Ureter (tissue), 1 donor: Measurements from ENCODE around the gene SCNN1G. TPM values are rescaled to one million over a fixed set of nuclear protein-coding genes. Genes with fewer than 3 reads are reported as not detected.
"Not testable (repeated sequence)": the region's sequence is repeated elsewhere in the genome, so short reads cannot be mapped to it uniquely, and the experiment has no call there.

ENCODE experiments used
- DNase-seq: peaks from one replicate; pipeline ENCODE4 v3.0.0-alpha.2; 2020; ENCODE audit warnings: low spot score
- total RNA-seq: library from RNA; stranded (reverse); gene quantifications from one replicate; pipeline ENCODE4 v1.2.4, GENCODE V29; 2023
- donor health status: DM: yes; HTN: yes; CAD: no.

SCNN1G gene, protein sequence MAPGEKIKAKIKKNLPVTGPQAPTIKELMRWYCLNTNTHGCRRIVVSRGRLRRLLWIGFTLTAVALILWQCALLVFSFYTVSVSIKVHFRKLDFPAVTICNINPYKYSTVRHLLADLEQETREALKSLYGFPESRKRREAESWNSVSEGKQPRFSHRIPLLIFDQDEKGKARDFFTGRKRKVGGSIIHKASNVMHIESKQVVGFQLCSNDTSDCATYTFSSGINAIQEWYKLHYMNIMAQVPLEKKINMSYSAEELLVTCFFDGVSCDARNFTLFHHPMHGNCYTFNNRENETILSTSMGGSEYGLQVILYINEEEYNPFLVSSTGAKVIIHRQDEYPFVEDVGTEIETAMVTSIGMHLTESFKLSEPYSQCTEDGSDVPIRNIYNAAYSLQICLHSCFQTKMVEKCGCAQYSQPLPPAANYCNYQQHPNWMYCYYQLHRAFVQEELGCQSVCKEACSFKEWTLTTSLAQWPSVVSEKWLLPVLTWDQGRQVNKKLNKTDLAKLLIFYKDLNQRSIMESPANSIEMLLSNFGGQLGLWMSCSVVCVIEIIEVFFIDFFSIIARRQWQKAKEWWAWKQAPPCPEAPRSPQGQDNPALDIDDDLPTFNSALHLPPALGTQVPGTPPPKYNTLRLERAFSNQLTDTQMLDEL
- total RNA-seq: 18.9 TPM

DNA sequence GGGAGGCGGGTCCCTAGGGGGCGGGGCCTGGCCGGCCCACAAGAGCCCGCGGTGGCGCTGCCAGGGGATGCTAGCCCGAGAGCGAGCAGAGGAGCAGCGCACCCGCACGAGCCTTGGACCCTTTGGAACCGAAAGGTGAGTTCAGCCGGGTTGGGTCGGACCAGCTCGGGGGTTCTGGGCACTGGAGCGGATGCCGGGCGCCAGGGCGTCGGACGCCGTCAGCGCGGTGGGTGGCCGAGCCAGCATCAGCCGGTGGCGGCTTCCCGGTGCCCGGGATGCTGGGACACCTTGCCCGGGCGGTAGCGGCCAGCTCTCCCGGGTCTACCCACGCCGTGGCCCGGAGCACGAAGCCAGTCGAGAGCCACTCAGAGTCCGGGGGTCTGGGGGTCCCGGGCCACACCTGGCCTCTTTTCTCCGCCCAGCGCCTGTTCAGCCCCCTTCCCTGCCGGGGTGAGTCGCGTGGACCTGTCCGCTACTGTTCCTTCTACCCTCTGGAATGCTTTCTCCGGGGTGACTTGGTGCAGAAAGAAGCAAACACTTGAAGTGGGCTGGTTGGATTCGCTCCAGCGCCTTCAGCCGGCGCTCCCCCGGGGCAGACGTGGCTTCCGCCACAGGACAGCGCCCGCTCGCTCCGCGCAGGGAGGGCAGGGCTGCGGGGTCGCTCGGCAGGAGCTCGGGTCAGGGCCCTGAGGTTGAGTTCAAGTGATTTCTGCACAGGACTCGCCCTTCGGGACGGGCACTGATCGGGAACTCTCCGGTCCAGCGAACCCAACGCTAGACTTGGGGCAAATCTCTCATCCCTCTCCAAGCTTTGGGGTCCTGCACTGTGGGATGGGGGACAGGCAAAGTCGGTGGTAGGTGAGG, at the start of gene SCNN1G:
TSS of gene SCNN1G (plus strand) at position 67 of the 864 bp plus-strand sequence. CDS start 3,527 bp downstream, outside the sequence.
- no peak for DNase-seq

DNA sequence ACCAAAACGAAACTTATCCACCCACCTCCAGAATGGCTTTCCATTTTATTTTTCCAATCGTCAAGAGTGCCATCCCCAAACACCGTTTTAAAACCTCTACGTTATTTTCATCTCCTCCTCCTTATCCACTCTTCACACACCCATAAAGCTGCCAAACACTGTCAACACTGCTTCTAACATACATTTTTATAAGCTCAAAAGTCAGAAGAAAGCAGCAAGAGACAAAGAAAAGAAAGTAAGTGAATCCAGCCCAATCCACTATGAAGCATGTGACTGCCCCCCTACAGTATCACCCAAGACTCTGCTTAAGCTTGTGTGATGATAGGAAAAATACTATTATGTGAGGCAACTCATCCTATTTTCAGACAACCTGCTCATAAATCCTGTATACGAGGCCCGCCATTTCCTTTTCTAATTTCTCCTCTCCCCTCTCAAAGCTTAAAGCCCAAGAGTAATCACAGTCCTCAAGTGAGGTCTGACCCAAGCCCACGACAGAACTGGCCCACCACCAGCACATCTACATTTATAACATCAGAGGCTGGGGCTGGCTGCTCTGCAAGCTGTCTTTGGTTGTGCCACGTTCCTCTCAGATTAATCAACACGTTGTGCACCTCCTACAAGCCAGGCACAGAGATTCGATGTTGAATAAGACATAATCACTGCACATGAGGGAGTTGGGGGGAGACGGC, 49.6 kb upstream of the SCNN1G start:
- no peak for DNase-seq

DNA sequence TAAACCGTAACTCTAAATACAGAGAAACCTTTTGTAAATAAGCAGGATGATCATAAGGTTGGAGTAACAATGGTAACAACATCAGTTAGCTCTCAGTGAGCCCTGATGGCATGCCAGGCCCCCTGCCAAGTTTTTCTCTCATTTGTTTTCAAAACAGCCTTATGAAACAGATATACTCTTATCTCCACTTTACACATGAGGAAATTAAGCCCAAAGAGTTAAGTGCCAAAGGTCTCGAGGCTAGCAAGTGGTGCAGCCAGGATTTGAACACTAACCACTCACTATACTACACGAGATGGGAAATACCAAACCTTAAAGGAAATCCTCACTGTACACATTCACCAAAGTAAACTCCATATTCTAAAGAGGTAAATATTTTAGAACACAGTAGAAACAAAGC, 48.3 kb upstream of the SCNN1G start:
- no peak for DNase-seq

DNA sequence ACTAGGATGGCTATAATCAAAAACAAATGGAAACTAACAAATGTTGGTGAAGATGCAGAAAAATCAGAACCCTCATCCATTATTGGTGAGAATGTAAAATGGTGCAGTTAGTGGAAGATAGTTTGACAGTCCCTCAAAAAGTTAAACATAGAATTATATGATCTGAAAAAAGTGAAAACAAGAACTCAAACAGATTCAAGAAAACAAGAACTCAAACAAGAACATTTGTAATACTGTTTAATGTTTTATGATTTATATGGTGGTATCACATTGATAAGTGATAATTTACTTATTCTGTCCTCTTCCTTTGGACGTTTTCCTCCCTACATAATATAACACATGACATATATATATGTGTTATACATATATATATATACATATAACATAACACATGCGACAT, 45.3 kb upstream of the SCNN1G start:
- DNase-seq: no peak

DNA sequence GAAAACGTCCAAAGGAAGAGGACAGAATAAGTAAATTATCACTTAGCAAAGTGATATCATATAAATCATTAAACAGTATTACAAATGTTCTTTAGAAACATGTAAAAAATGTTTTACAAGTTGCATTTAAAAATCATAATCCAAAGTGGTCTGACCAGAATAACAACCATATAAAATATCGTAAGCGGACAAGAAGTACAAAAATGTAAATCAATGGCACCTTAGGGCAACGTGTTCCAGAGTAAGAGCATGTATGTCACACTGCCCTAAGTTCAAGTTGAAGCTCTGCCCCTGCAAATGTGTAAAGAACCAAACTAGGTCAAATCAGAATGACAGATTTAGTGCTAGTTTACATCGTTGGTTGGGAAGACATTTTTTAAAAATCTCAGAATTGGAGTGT, 44.7 kb upstream of the SCNN1G start:
- no peak for DNase-seq

DNA sequence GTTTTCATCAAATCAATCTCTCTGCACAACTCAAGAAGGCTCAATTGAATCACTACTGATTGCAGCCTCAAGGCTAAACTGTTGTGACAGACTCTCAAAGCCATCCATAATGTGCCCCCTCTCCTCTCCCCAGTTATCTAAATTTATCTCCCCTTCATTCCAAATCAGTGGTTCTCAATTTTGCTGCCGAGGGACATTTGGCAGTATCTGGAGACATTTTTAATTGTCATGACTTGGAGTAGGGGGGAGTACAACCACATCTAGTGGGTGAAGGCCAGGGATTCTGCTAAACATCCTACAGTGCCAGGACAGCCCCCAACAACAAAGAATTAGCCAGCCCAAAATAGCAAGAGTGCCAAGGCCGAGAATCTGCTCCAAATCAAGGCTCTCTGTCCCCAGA, 42.4 kb upstream of the SCNN1G start:
- DNase-seq: no peak

DNA sequence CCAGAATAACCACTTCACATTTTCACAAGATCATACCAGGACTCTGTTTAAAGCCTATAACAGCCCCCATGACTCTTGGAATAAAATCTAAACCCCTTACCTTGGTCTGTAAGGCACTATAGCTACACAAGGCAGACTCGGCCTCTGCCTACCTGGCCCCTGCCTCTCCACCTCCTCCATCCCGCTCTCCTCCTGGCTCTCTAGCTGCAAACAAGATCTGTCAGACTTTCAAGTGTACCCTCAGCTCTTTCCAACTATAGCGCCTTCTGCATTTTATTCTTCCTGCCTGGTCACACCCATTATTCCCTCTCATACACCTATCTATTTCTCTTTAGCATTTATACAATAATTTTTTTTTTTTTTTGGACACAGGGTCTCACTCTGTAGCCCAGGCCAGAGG, 41.5 kb upstream of the SCNN1G start:
- no peak for DNase-seq

DNA sequence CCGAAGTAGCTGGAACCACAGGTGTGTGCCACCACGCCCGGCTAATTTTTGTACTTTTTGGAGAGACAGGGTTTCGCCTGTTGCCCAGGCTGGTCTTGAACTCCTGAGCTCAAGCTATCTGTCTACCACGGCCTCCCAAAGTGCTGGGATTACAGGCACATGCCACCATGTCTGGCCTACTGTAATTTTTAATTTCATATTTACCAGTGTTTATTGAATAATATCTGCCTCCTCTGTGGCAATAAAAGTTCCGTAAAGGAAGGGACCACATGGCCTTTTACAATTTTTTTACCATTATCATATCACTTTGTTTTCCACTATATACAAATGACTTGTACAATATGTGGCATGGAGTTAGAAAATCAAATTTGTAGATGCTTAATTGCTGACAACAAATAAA, 41.0 kb upstream of the SCNN1G start:
- no peak for DNase-seq

DNA sequence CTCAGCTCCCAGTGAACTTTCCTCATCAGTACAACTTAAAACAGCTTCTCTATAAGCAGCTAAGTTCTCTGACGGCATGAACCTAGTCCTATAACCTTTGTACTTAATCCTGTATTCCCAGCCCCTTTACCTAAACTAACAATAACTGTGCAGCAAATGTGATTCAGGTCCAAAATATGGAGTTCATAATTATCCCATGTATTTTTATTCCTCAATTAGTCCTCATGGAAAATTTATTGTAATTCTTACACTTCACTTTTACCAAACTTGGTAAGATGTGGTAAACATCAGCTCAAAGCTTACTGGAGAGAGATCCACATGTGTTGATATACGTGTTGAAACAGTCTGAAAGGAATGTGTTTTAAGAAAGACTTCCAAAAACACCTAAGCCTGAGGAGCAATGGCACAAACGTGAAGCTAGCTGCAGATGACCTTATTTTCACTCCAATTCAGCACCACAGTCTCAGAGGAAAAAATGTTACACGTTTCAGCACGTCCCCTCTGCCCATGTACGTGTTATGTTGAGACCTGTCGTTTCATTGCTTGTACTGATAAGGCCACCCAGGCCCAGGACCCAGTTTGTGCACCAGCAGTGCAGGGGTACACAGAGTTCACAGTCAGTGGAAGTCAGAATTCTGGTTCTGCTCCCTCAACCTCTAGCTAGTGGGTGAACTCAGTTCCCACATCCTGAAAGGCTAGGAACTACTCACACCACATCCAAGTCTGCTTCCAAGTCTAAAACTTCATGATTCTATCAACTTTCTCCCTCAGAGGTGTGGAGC, 40.4 kb upstream of the SCNN1G start:
- DNase-seq: peak; percentile 64

DNA sequence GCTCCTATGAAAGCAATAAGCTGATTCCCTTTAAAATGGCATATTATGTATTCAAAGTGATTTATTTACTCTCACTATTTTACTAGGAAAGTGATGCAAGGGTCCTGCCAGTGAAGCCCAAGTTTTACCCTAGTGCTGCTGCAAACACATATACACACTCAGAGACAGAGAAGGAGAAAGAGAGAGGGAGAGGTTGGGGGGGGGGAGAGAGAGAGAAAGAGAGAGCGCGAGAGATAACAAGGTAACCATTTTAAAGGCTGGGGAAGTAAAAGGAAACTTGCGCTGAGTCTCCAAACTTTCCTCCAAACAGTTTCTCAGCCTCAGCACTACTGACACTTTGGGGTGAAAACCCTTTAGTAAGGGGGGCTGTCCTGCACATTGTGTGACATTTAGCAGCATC, 39.2 kb upstream of the SCNN1G start:
- DNase-seq: no peak

DNA sequence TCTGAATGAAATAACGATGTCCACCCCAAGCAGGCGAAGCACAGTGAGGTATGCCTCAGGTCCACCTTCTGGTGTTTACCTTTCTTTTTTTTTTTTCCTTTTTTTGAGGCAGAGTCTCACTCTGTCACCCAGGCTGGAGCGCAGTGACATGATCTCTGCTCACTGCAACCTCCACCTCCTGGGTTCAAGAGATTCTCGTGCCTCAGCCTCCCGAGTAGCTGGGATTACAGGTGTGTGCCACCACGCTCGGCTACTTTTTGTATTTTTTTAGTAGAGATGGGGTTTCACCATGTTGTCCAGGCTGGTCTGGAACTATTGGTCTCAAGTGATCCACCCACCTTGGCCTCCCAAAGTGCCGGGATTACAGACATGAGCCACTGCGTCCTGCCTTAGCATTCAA, 38.2 kb upstream of the SCNN1G start:
- not testable (repeated sequence) for DNase-seq

DNA sequence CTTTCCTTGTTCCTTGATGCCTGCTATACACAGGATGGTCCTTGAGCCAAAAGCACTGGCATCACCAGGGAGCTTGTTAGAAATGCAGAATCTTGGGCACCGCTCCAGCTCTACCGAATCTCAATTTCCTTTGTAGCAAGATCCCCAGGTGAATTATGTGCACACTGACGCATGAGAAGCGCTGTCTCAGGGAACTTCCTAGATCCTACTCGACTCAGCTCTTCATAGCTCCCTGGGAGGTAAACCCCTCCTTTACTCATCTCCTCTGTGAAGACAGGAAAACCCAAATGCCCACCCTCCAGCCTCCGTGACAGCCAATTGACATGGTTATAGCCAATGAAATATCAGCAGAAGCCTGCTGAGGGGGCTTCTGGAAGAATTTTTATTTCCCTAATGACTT, 37.4 kb upstream of the SCNN1G start:
- no peak for DNase-seq

DNA sequence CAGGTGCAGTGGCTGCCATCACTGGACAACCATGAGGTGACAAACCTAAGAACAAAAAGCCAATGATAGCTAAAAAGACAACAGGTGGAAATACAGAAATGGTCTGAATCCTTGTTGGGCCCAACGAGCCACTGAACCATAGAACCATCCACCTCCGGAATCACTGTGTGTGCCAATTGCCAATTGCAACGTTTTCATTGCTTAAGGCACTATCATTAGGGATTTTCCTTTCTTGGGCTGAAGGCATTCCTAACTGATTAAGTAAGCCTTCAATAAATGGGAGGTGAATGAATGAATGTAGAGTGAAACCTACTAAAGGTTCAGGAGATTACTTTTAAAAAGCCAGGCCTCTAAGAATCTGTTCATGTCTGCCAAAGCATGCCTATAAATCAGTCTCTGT, 36.9 kb upstream of the SCNN1G start:
- no peak for DNase-seq

DNA sequence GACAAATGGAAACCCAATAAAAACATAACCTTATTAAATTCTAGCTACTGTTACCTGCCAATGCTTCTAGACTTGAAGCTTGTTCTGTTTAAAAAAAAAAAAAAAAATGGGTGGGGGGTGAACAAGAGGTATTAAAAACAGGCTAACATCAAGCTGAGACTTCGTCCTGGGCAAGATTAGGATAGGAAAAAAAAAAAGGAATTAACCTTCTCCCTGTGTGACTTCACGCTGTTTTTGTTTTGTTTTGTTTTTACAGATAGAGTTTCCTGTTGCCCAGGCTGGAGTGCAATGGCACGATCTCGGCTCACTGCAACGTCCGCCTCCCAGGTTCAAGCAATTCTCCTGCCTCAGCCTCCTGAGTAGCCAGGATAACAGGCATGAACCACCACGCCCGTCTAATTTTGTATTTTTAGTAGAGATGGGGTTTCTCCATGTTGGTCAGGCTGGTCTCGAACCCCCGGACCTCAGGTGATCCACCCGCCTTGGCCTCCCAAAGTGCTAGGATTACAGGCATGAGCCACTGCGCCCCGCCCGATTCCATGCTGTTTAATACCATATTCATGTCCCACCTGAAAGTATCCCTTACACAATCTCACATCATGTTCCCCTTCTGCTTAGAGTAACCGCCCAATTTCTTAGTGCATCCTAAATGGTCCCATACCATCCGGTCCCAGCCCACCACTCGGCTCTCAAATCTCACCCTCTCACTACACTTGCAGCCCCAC, 35.5 kb upstream of the SCNN1G start:
- DNase-seq: no peak

DNA sequence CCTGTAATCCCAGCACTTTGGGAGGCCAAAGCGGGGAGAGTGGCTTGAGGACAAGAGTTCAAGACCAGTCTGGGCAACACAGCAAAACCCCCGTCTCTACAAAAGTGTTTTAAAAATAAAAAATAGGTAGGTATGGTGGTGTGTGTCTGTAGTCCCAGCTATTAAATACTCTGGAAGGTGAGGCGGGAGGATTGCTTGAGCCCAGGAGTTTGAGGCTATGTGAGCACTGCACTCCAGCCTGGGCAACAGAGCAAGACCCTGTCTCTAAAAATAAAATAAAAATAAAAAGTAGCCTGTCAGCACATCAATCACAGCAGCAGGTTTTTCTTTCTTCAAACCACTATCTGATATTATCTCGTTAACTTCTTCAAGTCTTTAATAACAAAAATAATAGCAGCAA, 34.9 kb upstream of the SCNN1G start:
- no peak for DNase-seq

DNA sequence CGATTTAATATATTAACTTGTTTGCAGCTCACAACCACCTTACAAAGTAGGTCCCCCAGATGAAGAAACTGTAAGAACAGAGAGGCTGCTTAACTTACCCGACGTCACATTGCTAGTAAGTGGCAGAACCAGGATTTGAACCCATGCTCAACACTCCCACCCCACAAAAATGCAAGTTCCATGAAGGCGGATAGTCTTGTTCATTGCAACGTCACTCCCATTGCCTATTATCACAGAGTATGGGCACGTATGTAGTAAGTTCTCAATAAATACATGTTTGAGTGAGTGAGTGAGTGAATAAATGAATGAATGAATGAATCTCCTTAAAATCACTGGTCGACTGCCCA, 34.4 kb upstream of the SCNN1G start:
- DNase-seq: no peak

DNA sequence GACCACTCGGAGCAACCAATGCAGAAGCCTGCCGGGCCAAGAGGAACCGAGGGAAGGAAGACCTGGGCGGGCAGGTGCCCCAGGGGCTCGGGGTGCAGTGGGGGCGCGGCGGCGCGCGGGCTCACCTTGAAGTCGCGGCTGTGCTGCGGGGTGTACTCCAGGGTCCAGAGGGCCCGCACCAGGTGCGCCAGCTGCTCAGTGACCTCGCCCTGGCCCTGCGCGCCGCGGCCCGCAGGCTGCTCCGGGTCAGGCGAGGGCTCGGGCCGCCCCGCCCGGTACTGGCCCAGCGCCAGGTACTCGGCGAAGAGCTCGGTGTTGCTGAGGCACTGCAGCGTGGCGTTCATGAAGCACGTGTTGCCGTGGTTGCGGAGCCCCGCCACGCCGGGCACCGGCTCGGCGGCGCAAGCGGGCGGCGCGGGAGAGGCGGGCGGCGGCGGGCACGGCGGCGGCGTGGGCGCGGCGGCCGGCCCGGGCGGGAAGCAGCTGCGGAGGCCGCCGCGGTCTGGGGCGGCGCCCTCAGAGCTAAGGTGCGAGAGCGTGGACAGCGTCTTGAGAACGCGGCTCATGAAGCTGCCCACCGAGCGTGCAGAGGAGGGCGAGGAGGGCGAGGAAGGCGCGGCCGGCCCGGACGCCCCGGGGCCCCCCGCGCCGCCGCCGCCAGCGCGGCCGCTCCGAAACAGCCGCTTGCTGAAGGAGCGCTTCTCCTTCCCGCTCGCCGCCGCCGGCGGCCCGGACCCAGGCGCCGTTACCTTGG, 33.9 kb upstream of the SCNN1G start:
- DNase-seq: peak; percentile 69

DNA sequence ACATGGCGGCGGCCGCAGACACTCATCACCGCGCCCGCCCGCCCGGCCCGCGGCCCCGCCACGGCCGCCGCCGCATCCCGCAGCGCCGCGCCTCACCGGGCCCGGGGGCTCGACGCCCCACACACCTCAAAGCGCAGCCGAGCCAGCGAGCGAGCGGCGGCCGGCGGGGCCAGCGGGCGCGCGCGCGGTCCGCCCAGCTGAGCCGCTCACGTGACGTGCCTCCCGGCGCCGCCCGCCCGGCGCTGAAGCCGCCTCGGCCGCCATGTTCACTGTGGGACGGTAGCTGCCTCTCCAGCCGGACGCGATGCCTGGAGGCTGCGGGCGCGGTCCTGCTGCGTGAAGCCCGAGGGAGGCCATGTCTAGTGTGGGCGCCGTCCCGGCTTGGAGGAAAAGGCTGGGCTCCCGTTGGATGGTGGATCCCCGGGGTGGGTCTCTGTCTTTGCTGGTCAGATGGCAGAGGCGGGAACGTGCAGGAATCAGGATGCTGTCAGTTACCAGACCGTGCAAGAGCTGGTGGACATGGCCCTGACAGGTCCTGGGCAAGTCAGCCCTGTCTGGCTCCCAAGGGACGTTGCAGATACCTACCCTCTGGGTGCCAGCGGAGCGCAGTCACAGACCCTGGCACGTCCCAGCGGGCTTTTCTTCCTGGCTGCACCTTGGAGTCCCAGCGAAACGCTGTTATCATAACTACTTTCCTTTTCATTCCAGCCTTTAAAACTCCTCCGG, 33.1 kb upstream of the SCNN1G start, which contains the start of gene USP31:
TSS of gene USP31 (minus strand) at position 186 of the 726 bp plus-strand sequence. CDS start at position 4, 182 bp downstream.
- peak; percentile 96 for DNase-seq

DNA sequence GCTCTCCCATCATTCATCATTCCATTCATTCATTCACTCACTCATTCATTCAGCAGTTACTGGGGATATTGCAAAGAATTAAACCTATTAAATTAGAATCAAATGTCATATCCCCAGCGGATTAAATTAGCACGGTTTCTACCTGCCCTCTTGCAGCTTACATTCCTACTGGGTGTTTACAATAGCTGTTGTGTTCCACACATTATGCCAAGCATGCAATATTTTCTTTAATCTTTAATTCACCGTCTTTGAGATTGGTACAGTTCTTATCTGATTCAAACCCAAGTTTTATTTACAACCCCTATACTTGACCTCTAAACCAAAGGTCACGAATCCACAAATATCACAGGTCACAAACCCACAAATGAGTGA, 32.6 kb upstream of the SCNN1G start:
- DNase-seq: no peak
